HFF-Myc (cell line): Measurements from ENCODE around the gene CPNE7.

Experiments
- DNase-seq: peaks from one replicate; pipeline ENCODE4 v3.0.0-alpha.2; 2011; ENCODE audit warnings: low read depth; ENCODE audit errors: extremely low read depth
- H3K4me3 ChIP-seq: replicated peaks from 2 replicates; pipeline ENCODE4 v1.5.1; 2011; ENCODE audit warnings: low read depth, mild to moderate bottlenecking, control low read depth, low read length
- TF ChIP-seq, protein P1 (sequence below): IDR thresholded peaks from 2 replicates; pipeline ENCODE4 v1.5.1; 2012; ENCODE audit warnings: mild to moderate bottlenecking, low read depth, low read length, control low read depth; ENCODE audit errors: missing control alignments

Gene CPNE7

DNA sequence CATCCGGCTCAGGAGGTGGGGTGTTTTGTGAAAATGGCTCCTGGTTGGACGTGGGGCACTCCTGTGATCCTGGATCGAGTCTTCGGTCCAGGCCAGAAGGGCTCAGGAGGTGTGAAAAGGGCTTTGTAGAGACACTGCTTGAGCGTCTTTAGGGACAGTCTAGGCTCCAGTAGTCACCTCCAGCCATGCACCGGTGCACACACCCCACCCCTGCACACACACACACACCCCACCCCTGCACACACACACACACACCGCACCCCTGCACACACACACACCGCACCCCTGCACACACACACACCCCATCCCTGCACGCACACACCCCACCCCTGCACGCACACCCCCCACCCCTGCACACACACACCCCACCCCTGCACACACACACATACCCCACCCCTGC is 62.9 kb downstream of the CPNE7 start:
- no peak for DNase-seq
- TF ChIP-seq, protein P1, sequence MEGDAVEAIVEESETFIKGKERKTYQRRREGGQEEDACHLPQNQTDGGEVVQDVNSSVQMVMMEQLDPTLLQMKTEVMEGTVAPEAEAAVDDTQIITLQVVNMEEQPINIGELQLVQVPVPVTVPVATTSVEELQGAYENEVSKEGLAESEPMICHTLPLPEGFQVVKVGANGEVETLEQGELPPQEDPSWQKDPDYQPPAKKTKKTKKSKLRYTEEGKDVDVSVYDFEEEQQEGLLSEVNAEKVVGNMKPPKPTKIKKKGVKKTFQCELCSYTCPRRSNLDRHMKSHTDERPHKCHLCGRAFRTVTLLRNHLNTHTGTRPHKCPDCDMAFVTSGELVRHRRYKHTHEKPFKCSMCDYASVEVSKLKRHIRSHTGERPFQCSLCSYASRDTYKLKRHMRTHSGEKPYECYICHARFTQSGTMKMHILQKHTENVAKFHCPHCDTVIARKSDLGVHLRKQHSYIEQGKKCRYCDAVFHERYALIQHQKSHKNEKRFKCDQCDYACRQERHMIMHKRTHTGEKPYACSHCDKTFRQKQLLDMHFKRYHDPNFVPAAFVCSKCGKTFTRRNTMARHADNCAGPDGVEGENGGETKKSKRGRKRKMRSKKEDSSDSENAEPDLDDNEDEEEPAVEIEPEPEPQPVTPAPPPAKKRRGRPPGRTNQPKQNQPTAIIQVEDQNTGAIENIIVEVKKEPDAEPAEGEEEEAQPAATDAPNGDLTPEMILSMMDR, result no peak
- no peak overlapping the region for H3K4me3 ChIP-seq

- TF ChIP-seq, protein P1, result no peak
- no peak for DNase-seq
- no peak overlapping the region for H3K4me3 ChIP-seq
Measured at GRCh38 chr16:89639385-89639784, 63.8 kb downstream of the CPNE7 start.

DNA sequence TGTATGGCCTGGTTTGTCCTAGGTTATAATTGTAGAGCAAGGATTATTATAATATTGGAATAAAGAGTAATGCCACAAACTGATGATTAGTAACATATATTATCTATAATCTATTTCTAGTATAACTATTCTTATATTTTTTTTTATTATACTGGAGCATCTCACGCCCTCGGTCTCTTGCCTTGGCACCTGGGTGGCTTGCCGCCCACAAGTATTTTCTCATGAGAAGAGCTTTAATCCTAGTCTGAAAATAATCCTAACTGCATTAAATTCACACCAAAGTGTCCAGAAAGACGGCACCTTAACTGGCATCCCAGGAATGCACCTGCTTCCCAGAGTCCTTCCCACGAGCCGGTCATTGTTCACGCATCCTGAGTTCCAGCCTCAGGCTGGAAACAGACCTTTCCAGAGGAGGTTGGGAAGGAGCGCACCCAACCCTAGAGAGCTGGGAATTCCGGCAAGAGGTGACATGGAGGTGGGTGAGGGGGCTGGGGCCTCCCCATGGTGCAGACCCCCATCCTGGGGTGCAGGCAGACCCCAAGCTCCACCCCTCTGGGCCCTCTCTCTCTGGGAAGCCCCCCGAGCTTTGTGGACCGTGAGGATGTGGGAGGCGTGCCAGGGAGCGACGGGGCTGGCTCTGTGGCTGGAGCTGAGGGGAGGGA is 66.0 kb downstream of the CPNE7 start:
- no peak overlapping the region for H3K4me3 ChIP-seq
- TF ChIP-seq, protein P1, result no peak
- DNase-seq, result no peak

DNA sequence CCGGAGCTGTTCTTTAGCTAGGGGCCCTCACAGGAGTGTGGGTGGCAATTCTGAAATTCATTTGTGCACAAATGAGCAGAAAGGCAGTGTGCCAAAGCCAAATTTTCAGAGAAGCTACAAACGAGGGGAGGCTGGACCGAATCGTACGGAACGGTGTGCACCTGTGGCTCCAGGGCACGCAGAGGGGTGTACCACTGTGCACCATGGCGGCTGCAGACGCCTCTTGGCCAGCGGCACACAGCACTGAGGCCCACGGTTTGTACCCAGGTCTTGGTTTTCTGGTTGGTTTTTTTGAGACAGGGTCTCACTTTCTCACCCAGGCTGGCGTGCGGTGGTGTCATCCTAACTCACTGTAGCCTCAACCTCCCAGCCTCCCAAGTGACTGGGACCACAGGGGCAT is 67.0 kb downstream of the CPNE7 start:
- DNase-seq, result no peak
- TF ChIP-seq, protein P1, result no peak
- no peak overlapping the region for H3K4me3 ChIP-seq

DNA sequence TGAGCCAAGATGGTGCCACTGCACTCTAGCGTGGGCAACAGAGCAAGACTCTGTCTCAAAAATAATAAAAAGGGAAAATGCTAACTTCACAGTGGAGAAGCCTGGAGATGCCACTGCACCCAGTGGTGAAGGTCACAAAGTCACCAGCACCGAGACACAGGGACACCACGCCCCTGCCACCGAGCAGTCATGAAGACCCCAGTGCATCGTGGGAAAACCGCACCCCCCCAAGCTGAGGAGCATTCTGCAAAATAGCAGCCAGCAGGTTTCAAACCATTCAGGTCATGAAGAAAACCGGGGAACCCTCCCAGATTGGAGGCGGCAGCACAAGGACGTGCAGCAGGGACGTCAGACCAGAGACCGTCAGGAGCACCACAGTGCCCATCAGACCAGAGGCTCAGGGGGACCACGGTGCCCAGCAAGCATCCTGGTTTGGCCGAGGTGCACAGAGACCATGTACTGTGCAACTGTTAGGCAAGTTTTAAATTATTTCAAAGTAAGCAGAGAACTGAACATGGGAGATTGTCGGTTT is 68.3 kb downstream of the CPNE7 start:
- DNase-seq, result no peak
- TF ChIP-seq, protein P1, result no peak
- H3K4me3 ChIP-seq, result no peak overlapping the region

DNA sequence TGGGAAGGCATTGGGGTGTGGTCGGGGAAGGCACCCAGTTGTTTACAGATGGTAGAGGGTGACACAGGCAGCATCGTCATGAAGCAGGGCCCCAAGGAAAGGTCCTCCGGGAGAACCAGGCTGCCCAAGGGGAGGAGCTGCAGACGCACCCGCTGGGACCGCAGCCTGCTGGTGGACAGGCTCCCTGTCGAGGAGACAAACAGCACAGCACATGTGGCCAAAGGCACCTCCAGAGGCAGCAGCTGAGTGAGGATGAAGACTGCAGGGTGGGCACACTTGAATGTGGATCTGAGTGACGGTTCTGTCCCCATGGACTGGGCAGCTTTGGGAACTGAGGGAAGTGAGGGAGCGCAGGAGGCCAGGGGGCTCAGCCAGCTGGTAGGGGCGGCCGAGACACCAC is 69.6 kb downstream of the CPNE7 start:
- TF ChIP-seq, protein P1, result no peak
- no peak overlapping the region for H3K4me3 ChIP-seq
- no peak for DNase-seq

- TF ChIP-seq, protein P1, result no peak
- no peak for DNase-seq
- no peak overlapping the region for H3K4me3 ChIP-seq
Measured at GRCh38 chr16:89646270-89646669, 70.7 kb downstream of the CPNE7 start.
